H7 (cell line): ENCODE data around the gene ARL5A. TPM values are rescaled to one million over a fixed set of nuclear protein-coding genes. Genes with fewer than 3 reads are reported as not detected.
A peak's percentile ranks its signal among the peaks of the same experiment; 100 is the strongest.
"Not testable (repeated sequence)": the region's sequence is repeated elsewhere in the genome, so short reads cannot be mapped to it uniquely, and the experiment has no call there.

Experiments
- DNase-seq: peaks from one replicate; pipeline ENCODE4 v3.0.0; 2012
- H3K27me3 ChIP-seq: 2 replicates; pipeline ENCODE4 v1.6.0; 2011; ENCODE audit warnings: mild to moderate bottlenecking, low read length; ENCODE audit not compliant: control insufficient read depth, insufficient read depth
- H3K36me3 ChIP-seq: replicated peaks from 2 replicates; pipeline ENCODE4 v1.5.1; 2011; ENCODE audit warnings: low read length; ENCODE audit not compliant: control insufficient read depth, insufficient read depth
- H3K4me3 ChIP-seq: 2 replicates; pipeline ENCODE4 v1.5.1; 2011; ENCODE audit warnings: low read depth, mild to moderate bottlenecking, control low read depth, low read length, moderate library complexity; ENCODE audit not compliant: insufficient read depth
- total RNA-seq: library from RNA; depleted of rRNA; stranded (reverse); fragments of >200 nt; shearing (Covaris generic); gene quantifications from 2 replicates; pipeline ENCODE4 v1.2.3, GENCODE V29; 2014

ARL5A gene
- total RNA-seq, 1 experiment from 2014 or later, result 66.4 TPM

GRCh38 chr2:151794422-151794821, 33.8 kb downstream of the ARL5A start:
- not testable (repeated sequence) for H3K27me3 ChIP-seq, DNase-seq, H3K4me3 ChIP-seq, H3K36me3 ChIP-seq

DNA sequence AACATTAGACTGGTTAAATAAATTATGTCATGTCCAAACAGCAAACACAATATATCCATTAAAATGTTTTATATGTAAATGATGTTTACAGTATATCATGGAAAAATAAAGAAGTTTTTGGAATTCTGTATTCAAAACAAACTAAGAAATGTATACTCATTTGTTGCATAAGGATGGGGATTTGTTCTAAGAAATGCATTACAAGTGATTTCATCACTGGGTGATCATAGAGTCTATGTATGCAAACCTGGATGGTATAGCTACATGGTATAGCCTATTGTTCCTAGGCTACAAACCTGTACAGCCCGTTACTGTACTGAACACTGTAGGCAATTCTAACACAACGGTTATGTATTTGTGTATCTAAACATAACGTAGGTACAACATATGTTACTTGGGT, 35.1 kb downstream of the ARL5A start:
- no peak for DNase-seq

GRCh38 chr2:151792589-151792988, 35.6 kb downstream of the ARL5A start:
- H3K27me3 ChIP-seq, result no peaks in the 10 kb centered on the region
- no peak overlapping the region for H3K4me3 ChIP-seq
- no peak for DNase-seq
- 0 out of 2 replicates have a peak, but pooled peaks cover 1% of the 10 kb centered on the region for H3K36me3 ChIP-seq

More for the DNA sequence above, 35.1 kb downstream of the ARL5A start:
- H3K4me3 ChIP-seq, result no peak overlapping the region
- H3K36me3 ChIP-seq, result 0 out of 2 replicates have a peak, but pooled peaks cover 1% of the 10 kb centered on the region
- no peaks in the 10 kb centered on the region for H3K27me3 ChIP-seq

GRCh38 chr2:151791545-151791944, 36.7 kb downstream of the ARL5A start:
- DNase-seq, result no peak
- H3K36me3 ChIP-seq, result 0 out of 2 replicates have a peak, but pooled peaks cover 1% of the 10 kb centered on the region
- H3K27me3 ChIP-seq, result no peaks in the 10 kb centered on the region
- no peak overlapping the region for H3K4me3 ChIP-seq

DNA sequence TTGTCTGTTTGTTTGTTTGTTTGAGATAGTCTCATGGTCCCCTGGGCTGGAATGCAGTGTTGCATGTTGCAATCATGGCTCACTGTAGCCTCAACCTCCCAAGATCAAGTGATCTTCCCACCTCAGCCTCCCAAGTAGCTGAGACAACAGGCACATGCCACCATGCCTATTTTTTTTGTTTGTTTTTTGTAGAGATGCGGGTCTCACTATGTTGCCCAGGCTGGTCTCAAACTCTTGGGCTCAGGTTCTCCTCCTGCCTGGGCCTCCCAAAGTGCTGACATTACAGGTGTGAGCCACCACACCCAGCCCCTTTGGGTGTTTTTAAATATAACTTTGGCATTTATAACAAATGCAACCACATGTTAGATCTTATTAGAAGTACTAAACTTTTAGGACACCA, 37.5 kb downstream of the ARL5A start:
- no peak for DNase-seq
- 0 out of 2 replicates have a peak, but pooled peaks cover 1% of the 10 kb centered on the region for H3K36me3 ChIP-seq
- H3K27me3 ChIP-seq, result no peaks in the 10 kb centered on the region
- H3K4me3 ChIP-seq, result no peak overlapping the region

DNA sequence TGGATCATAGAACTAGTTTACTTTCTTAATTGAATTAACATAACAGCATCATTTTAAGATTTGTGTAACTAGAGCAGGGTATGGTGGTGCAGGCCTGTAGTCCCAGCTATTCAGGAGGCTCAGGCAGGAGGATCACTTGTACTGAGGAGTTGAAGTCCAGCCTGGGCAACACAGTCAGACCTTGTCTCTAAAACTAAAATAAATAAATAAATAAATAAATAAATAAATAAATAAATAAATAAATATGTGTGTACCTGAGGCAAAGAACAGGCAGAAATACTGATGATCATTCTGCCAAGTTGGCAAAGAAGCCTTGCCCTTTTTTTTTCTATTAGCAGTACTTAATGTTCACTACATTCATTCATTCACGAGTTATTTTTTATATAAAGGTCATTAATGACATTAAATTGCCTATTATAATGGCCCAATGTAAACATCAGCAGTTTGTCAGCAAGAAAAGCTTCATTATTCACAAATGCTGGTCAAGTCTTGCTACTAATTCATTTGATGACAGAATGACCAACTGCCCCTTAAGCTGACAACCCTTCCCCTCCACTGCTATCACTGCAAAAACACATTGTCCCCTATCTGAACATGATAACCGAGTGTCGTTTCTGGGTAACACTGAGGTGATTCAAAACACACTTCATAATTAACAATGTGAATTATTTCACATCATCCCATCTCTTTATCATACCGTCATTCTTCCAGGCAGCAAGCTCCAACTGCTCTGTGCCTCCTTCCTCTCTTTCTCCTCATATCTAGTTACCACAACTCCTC, 39.0 kb downstream of the ARL5A start:
- no peak overlapping the region for H3K4me3 ChIP-seq
- peaks cover 1% of the 10 kb centered on the region; the same call in 1 of the 2 replicates for H3K36me3 ChIP-seq
- DNase-seq, result no peak
- H3K27me3 ChIP-seq, result no peaks in the 10 kb centered on the region

DNA sequence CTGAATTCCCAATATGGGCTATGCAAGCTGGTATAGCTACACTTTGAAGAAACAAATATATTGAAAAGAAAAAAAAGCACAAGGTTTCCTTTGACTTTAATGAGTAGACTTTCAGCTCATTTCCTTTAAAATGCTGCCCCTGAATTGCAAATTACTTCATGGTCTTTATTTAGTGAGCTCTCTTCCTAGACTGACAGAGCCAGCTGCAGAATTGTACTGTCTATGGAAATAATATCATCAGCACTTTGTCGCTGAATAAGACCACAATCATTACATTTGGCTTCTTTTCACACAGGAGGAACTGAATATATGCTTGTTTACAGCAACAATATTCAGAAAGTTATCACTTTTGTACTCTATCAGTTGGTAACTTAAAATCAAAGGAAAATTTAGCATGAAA, 41.7 kb downstream of the ARL5A start:
- no peak overlapping the region for H3K4me3 ChIP-seq
- no peak for DNase-seq
- H3K36me3 ChIP-seq, result peaks cover 1% of the 10 kb centered on the region
- H3K27me3 ChIP-seq, result no peaks in the 10 kb centered on the region

GRCh38 chr2:151786077-151786476, 42.1 kb downstream of the ARL5A start:
- no peak overlapping the region for H3K4me3 ChIP-seq
- DNase-seq, result no peak
- no peaks in the 10 kb centered on the region for H3K27me3 ChIP-seq
- H3K36me3 ChIP-seq, result peaks cover 1% of the 10 kb centered on the region

GRCh38 chr2:151783133-151783520, 45.1 kb downstream of the ARL5A start:
- Histone ChIP-seq H3K27me3 (no peaks in the 10 kb centered on the region), H3K4me3 (no peak overlapping the region), H3K36me3 (no peaks in the 10 kb centered on the region; the same call in none of the 2 replicates)
- no peak for DNase-seq

GRCh38 chr2:151782378-151783132, 45.7 kb downstream of the ARL5A start:
- no peak for DNase-seq
- no peaks in the 10 kb centered on the region; the same call in none of the 2 replicates for H3K36me3 ChIP-seq
- H3K4me3 ChIP-seq, result no peak overlapping the region
- no peaks in the 10 kb centered on the region for H3K27me3 ChIP-seq

- no peaks in the 10 kb centered on the region; the same call in none of the 2 replicates for H3K36me3 ChIP-seq
- H3K4me3 ChIP-seq, result no peak overlapping the region
- no peaks in the 10 kb centered on the region for H3K27me3 ChIP-seq
- DNase-seq, result no peak
Observed at GRCh38 chr2:151781642-151782041, 46.6 kb downstream of the ARL5A start.

DNA sequence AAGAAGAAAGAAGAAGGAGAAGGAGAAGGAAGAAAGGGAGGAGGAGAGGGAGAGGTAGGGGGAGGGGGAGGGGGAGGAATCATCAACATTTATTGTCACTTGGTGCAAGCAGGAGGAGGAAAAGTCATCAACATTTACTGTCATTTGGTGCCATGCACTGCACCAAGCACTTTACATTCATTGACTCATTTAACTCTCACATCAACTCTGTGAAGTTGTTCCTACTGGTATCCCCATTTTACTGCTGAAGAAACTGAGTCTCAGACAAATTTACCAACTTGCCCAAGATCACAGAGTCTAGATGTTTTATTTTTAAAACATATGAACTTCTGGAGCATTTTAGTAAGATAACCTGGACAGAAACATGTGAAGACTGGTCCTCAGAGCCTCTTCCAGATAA, 47.3 kb downstream of the ARL5A start:
- no peak overlapping the region for H3K4me3 ChIP-seq
- no peaks in the 10 kb centered on the region for H3K27me3 ChIP-seq
- no peaks in the 10 kb centered on the region; the same call in none of the 2 replicates for H3K36me3 ChIP-seq
- DNase-seq, result no peak

DNA sequence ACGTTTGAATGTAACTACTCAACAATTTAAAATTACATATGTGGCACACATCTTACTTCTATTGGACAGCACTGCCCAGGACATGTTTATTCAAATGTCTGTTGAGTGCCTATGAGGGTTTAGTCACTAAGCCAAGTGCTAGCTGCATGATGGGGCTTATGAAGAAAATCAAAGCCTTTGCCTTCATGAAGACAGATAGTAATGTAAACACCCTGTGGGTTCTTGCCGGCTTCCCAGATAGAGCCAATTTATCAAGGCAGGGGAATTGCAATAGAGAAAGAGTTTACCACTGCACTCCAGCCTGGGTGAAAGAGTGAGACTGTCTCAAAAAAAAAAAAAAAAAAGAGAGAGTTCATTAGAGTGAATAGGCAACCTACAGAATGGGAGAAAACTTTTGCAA, 50.3 kb downstream of the ARL5A start:
- DNase-seq, result no peak
- no peaks in the 10 kb centered on the region for H3K36me3 ChIP-seq

GRCh38 chr2:151777487-151777886, 50.7 kb downstream of the ARL5A start:
- Histone ChIP-seq H3K4me3 (no peak overlapping the region), H3K36me3 (no peaks in the 10 kb centered on the region), H3K27me3 (no peaks in the 10 kb centered on the region)
- peak; percentile 16 for DNase-seq

More for the DNA sequence above, 50.3 kb downstream of the ARL5A start:
- Histone ChIP-seq H3K4me3 (no peak overlapping the region), H3K27me3 (no peaks in the 10 kb centered on the region)

DNA sequence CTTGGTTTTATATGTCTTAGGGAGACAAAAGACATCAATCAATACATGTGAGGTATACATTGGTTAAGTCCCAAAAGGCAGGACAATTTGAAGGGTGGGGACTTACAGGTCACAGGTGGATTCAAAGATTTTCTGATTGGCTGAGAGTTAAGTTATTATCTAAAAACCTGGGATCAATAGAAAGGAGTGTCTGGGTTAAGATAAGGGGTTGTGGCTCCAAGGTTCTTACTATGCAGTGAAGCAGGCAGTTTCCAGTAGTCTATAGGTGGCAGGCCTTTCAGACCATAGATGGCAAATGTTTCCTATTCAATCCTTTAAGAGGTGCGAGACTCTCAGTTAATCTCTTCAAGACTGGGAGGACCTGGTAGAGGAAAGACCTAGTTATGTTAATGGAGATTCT, 51.9 kb downstream of the ARL5A start:
- Histone ChIP-seq H3K4me3 (no peak overlapping the region), H3K36me3 (no peaks in the 10 kb centered on the region), H3K27me3 (no peaks in the 10 kb centered on the region)
- DNase-seq, result no peak
